T-helper 22 cell (primary cell): Measurements from ENCODE around the gene NSMCE1.

Source experiments
- DNase-seq: peaks from one replicate; pipeline ENCODE4 v3.0.0-alpha.2; 2020; ENCODE audit warnings: low read depth

NSMCE1 gene

DNA sequence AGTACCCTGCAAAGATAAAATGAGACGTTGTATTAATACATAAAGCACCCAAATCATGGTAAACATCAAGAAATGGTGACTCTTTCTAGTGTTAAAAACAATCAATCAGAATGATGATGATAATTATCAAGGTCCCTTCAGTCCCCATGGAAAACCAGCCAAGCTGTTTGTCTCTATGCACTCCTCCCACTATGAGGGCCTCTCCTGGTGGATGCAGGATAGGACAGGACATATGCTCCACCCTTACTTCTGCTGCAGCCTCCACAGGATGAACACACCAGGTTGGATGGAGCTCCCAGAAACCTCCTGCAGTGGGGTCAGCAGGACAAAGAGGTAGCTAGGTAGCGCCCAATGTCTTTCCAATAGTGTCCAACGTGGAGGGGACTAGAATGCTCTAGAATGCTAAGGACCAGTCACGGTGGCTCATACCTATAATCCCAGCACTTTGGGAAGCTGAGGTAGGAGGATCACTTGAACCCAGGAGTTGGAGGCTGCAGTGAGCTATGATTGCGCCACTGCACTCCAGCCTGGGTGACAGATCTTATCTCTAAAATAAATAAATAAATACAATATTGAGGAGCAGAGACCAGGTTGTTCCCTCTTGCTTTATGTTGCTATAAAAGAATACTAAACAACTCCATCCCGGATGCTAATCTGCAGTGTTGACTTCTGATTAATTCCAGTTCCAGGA, 75.1 kb downstream of the NSMCE1 start:
- DNase-seq: no peak

DNA sequence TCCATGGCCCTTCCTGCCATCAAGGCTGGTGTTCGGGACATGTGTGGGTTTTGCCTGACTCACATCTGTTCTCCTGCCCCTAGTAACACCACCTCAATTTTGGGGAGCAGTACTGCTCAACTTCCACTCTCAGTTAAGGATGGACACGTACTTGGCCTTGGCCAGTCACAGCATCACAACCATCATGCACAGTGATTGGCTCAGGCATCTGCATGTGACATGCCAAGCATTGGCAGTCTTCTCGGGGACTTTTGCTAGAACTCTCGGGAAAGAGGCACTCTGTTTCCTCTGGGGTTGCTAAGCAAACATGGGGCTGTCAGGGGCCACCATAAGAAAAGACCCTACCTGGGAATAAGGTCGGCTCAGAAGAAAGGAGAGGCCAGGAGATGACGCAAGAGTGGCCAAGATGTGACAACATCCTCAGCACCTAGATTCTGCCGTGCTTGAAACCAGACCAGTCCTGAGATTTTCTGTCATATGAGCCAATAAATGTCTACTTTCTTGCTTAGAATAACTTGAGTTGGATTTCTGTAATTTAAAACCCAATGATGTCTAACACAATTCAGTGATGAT, 77.1 kb downstream of the NSMCE1 start:
- no peak for DNase-seq

DNA sequence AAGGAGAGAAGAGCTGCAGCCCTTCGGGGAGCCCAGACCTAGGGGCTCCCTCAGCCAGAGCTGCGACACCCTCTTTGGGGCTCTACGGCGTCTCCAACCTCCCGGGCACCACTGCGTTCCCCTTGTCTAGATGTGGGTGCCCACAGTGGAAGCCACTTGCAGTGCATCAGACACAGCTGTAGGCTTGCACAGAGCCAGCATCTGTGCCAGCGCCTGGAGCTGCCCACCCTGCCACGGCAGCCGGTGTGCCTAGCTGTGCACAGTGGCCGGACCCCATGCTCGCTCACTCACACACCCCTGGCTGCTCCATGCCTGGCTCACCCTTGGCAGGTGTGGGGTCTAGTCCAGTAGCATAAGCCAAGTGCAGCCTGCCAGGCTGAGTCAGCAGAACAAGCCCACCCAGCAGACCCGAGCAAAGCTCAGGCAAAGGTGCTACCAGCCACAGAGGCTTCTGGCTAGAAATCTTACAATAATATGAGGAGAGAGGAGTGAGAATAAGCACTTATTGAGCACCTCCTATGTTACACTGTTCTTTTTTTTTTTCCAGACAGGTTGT, 78.2 kb downstream of the NSMCE1 start:
- DNase-seq: no peak

DNA sequence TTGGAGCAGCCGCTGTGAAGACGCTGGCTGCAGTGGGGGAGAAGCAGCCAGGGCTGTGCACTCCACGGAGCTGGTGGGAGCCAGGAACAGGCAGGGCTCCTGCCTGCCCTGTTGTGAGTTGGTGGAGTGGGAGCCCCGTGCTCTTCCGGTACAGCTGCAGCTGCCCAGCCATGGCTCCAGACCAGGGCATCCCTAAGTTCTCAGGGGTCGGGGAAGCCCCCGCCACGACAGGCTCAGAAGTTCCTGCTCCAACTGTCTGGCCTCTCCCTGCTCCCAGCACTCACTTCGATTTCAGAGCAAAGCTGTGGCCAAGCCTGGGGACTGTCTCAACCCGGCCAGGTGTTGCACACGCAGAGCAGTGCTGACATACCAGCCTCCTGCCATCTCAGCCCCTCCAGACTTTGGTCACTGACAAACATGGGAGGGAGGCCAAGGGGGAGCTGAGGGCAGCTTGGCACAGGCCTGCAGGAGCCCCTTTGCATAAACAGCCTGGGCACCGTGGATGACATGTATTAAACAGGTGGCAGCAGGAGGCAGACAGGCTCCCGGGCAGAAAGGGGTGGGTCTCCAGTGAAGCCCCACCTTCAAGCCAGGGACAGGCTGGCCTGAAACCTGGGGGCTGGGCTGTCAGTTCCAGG, 79.1 kb downstream of the NSMCE1 start:
- no peak for DNase-seq

DNA sequence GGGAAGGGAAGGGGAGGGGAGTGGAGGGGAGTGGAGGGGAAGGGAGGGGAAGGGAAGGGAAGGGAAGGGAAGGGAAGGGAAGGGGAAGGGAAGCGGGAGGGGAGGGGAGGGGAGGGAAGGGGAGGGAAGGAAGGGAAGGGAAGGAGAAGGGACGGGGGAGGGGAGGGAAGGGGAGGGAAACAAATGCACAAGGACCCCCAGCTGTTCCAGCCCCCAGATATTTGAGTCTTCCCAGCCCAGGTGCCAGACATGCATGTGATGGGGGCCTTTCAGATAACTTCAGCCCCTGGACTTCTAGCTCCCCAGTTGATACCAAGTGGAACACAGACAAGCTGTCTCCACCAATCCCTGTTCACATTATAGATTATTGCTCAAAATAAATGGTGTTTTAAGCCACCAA, 79.9 kb downstream of the NSMCE1 start:
- DNase-seq: no peak

DNA sequence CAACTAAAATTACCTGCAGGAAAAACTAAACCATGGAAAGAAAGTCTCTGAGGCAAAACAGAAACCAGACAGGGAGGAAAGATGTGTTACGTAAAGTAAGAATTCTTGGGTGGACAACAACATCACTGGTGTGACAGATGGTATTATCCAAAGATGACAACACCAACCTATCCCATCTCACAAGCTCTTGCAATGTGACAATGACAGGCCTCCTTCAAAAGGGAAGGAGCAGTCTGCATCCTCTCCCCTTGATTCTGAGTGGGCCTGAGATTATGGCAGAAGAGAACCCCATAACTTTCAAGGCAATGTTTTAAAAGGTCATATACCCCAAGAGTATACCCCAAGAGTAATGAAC, 82.8 kb downstream of the NSMCE1 start:
- DNase-seq: no peak

DNA sequence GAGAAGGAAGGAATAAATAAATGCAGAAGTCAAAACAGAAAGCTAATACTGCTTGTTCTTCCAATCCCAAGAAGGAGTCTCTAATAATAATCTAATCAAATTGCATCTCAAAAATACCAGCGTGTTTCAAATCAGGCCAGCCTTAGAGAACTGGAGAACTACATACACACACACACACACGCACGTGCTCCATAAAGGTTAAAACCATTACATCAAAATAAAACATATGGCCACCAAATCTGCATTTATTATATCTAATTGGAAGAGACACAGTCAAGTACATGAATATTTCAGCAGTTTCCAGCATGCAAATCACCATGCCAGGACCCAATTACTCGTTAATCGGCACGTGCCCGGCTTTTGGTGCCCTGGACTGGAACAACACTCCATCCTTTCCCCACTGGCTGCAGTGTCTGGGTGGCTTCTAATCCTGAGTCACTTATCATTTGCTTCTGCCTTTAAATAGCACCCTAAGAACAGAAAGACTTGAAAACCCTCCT, 85.6 kb downstream of the NSMCE1 start:
- no peak for DNase-seq

DNA sequence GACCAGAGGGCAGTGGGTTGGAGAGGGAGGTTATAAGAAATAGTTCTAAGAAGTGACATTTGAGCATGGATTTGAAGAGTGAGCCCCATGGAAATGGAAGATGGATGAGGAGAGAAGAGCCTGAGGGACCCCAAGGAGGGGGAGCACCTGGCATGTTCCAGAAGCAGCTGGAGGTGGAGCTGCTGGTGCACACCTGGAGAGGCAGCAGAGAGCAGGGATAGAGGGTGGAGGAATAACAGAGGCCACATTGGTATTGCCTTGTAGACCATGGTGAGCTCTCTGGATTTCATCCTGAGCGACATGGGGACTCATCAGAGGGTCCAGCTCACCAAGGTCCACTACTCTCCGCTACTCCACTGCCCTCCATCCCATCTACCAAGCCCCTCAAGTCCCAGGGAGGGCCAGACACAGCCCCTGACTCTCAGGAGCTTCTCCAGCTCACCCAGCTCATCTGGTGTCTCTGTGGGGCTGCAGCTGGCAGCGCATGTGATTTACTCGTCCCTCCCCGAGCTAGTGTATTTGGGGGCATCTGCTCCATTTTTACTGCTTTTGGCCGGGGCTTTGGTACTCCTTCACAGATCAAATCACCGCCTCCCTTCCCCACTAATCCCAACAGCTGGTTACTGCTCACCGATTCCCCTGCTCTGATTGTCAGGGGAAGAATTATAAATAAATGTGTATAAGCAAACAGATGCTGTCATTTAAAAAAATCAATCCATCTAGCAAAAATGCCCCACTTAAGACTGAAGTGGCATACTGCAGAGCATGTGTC, 87.4 kb downstream of the NSMCE1 start:
- DNase-seq: no peak

DNA sequence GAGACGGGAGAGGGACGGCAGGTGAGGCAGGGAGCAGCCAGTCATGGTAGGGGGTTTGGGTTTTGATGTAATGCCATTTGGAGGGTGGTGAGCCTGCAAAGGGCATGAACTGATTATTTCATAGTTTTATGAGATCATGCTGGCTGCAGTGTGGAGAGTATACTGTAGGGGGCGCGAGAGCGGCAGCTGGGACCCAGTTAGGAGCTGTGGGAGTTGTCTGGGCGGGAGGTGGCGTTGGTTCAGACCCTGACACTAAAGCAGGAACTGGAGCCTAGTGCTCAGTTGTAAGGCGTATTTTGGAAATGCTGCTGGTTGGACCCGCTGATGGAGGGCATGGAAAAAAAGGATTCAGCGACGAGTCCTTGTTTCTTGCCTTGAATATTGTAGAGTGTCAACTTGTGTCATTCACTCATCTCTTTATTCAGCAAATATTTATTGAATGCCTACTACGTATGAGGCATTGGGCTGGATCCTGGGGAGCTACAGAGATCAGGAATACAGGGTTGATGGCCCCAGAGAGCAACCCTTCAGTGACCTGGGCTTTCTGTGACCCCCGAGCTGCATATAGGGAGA, 89.0 kb downstream of the NSMCE1 start:
- peak; percentile 61 for DNase-seq

DNA sequence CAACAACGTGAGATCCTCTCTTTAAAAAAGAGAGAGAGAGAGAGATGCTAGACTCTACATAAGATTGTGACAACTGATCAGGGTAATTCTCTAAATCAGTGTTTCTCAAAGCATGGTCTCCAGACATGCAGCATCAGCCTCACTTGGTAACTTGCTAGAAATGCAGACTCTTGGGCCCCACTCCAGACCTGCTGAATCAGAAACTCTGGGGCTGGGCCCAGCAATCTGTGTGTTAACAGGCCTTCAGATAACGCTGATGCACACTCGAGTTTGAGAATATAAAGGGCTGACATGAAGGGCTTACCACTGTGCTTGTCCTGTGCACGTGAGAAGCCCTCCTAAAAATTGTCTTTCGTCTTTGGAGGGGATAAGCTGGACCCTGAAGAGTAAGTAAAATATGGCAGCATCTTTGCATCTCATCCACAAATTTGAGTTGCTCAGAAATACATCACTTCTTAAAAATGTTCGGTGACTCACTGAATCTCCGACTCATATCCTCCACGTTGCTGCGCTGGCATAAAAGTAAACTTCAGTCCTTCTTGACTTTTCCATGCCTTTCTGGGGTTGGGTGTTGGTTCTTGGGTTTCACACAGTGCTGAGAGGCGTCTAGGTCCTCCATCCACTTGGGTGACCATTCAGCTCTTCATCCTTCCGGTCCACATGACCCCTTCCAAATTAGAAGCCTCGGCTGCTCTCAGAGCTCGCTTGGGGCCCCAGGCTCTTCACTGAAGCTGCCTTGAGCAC, 91.4 kb downstream of the NSMCE1 start:
- DNase-seq: no peak

DNA sequence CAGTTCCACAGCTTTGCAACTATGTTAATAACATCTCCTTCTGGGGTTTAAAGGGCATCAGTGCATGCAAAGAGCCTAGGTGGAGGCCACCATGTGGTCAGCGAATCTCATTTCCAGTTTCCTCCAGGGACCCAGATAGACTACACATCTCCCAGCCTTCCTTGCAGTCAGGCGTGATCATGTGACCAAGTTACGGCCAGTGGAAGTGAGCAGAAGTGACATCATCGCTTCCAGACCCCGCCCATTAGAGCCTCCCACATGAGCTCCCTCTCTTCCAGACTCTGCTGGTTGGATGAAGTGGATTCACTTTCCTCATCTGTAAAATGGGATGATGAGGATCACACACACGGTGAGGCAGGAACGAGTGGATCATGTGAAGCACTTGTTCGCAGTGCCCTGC, 92.7 kb downstream of the NSMCE1 start:
- DNase-seq: no peak
